GM18868 (cell line): ENCODE data around the gene DGLUCY.
"Not testable (repeated sequence)": the region's sequence is repeated elsewhere in the genome, so short reads cannot be mapped to it uniquely, and the experiment has no call there.

Source experiments
- ATAC-seq: cut with Tn5 transposase; IDR thresholded peaks from one replicate; pipeline ENCODE4 v1.9.1; 2021; ENCODE audit warnings: mild to moderate bottlenecking, moderate library complexity; ENCODE audit not compliant: unreplicated experiment

The DGLUCY gene

DNA sequence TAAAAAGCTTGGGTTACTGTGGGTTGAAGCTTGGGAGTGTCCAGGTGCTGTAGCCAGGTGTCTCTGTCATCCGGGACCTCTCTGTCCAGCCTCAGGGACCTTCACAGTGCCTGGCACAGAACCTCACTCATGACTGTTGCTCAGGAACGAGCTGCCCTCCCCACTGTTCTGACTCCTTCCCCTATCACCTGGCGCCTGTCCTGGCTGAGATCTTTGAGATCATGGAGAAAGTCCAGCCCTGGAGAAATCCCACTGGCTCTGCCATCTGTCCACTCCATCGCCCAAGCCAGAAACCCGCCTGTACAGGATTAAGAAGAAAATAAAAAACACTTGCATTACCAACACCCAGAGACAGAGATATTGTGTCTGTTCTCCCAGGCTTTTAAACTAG lies 53.5 kb downstream of the DGLUCY start:
- ATAC-seq, result no peak

DNA sequence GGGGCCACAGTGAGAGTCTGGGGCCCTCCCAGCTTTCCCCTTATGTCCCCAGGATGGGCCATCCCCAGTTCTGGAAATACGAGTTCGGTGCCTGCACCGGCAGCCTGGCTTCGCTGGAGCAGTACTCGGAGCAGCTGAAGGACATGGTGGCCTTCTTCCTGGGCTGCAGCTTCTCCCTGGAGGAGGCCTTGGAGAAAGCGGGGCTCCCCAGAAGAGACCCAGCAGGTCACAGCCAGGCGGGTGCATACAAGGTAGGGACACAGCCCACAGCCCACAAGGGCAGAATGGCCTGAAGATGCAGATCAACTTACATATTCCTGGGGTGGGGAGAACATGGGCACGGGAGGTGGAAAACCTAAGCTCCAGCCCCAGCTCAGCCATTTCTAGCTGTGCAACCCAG lies 56.1 kb downstream of the DGLUCY start:
- no peak for ATAC-seq

DNA sequence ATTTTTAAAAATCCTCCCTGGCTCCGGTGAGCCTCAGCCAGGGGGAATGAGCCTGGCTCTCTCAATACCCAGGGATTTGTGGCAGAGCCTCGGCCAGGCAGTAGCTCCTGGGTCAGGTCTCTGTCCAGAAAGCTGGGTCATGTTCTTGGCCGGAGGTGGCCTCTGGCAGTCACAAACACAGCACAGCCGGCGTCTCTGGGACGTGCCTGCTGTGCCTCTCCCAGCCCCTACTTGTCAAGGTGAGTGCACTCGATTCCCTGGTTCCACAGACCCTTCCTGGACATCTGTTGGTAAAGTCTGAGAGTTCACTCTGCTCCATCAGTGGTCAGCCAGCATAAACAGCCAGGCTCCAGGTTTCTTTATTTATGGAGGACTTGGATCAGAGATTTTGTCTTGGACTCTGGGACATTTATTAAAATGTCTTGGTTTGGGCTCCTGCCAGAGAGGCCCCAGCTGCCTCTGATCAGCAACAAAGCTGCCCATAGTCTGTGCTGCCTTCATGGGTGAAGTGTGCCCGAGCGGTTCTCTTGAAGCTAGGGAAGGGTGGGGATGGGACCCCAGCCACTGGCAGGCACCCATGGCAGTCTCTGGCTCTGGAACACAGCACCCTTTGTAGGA lies 56.7 kb downstream of the DGLUCY start:
- no peak for ATAC-seq

DNA sequence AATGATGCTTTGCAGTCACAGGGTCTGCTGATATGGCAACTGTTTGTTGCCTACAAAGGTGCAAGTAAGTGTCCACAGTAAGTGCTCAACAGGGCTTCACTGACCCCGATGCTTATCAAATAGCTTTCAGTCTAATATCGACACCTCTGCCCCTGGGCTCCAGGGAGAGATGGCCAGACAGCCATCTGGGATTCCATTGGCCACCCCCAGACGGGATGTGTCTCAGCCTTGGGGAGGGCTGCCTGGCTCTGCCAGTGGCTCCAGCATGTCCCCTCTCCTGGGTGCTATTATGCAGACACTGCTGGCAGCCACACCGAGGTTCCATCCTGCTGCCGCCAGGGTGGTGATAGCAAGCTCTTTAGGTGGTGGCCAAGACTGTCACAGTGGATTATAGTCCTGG lies 57.4 kb downstream of the DGLUCY start:
- ATAC-seq, result no peak

DNA sequence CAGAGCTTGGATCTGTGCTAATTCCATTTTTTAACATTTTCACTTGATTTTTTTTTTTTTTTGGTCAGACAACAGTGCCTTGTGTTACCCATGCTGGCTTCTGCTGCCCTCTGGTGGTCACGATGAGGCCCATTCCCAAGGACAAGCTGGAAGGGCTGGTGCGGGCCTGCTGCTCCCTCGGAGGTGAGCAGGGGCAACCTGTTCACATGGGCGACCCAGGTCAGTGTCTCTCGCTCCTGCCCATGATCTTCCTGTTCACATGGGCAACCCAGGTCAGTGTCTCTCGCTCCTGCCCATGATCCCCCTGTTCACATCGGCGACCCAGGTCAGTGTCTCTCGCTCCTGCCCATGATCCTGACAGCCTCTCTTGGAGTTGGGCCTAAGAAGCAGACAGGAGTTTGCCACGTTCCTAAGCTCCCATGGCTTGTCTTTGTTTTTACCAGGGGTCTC lies 59.4 kb downstream of the DGLUCY start:
- ATAC-seq, result peak; percentile 45

DNA sequence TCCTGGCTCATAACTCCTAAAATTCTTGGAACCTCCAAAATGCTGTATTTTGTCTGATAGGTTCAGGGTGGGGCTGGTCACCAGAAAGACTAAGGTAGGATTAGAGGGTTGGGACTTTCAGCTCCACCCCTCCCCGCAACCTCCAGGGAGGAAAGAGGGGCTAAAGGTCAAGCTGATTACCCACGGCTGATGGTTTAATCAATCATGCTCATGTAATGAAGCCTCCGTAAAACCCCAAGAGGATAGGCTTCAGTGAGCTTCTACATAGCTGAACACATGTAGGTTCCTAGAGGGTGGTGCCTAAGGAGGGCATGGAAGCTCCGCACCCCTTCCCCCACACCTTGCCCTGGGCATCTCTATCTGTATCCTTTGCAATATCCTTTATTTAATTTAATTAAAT lies 60.0 kb downstream of the DGLUCY start:
- ATAC-seq, result no peak

DNA sequence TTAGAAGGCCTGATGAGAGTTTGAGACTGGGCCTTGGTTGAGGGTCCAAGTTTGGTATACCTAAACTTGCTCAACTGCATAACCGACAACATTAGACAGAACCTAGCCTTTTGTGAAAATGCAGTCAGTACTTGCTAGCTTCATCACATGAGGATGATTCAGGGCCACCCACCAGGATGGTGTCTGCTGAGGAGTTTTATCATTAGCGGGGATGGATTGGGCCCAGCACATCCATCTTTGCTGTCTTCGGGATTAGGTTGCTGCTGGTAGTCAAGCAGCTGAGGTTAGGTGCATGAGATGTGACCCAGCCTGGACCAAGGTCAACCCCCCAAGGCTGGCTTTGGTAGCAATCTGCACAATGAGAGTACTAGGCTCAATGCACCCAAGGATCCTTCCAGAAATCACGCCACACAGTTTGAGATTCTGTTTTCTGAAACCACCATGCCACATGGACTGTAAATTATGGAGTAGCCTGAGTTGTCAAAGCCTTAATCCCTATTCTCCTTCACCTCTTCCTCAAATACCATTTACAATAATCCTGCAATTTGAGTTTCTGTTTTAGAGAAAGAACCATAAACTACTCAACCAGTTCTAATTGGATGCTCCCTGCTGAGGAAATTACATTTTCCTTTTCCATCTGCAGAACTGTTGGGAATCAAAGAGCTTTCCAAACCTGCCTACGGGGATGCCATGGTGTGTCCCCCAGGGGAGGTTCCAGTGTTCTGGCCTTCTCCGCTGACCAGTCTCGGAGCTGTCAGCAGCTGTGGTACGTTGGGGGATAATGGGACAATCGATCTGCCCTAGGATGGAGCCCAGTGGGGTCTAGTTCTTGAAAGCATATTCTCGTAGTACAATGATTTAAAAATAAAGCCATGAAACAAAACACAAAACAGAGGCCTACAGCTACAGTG lies 61.7 kb downstream of the DGLUCY start:
- ATAC-seq, result no peak

DNA sequence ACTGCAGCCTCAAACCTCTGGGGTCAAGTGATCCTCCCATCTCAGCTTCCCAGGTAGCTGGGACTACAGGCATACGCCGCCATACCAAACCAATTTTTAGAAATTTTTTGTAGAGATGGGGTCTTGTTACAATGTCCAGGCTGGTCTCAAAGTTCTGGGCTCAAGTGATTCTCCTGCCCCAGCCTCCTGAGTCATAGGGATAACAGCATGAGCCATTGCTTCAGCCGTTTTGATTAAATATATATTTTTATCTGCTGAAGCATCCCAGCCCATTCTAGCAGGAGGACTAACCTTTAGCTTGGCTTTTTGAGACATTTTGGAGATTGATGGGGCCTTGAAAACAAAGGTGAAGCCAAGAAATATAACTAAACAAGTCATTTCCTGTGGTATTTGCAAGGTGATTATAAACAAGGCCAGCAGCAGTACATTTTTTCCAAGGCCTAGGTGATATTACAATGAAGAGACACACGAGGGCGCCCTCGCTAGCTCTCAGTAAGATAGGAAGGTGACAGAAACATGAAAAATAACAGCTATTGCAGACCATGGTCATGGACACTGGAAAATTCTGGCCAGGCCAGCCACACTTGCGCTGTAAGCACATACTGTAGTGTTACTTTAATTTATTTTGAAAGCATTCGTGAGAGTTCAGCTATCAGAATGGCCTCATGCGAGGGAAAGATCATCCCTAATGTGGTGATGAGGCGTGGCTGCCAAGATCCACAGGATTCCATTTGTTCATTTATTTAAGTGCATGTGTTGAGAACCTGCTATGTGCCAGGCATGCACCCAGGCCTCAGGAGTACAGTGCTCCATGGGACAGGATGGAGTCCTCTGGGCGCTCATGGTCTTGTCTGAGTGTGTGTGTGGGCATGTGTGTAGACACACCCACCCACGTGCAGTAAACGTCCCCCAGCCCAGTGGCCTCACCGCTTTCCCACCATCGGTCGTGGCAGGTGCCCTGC lies 63.5 kb downstream of the DGLUCY start:
- ATAC-seq, result no peak

DNA sequence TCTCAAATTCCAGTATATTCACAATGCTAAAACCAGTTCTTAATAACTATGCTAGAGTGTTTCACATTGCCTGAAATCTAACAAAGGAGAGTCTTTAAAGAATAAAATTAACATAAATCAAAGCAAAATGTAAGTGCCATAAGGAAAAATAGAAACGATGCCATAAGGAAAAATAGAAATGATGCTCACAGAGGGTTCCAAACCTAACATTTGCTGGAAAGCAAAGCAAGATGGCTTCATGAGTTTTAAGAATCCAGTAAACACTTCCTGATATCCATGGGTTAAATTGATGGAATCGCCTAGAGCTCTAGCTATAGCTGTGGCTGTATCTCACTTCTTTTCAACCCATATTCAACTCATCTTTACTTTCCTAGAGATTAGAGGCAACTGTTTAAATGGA lies 66.7 kb downstream of the DGLUCY start:
- ATAC-seq, result no peak

DNA sequence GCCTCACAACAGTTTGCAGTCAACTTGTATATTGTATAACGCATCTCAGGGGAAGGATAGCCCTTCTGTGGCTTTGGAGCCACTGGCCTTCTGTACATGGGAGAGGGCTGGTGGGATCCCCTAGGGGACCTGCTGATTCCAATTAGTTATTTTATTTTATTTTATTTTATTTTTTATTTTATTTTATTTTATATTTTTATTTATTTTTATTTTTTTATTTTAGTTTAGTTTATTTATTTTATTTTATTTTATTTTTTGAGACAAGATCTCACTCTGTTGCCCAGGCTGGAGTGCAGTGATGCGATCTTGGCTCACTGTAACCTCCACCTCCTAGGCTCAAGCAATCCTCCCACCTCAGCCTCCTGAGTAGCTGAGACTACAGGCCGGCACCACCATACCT lies 68.9 kb downstream of the DGLUCY start:
- ATAC-seq, result not testable (repeated sequence)

DNA sequence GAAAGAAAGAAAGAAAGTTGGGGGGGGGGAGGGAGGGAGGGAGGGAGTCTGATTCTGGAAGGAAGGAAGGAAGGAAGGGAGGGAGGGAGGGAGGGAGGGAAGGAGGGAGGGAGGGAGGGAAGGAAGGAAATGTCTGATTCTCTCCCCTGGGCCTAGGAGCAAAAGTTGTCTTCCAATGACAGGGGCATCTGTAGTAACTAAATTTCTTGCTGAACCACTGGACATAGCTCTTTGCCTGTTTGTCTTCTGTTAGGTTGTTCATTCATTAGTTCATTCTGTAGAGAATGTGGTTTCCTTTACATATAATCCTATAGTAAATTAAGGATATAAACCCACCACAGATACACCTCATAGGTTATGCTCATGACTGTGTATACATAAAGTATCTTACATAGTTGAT lies 70.7 kb downstream of the DGLUCY start:
- no peak for ATAC-seq

DNA sequence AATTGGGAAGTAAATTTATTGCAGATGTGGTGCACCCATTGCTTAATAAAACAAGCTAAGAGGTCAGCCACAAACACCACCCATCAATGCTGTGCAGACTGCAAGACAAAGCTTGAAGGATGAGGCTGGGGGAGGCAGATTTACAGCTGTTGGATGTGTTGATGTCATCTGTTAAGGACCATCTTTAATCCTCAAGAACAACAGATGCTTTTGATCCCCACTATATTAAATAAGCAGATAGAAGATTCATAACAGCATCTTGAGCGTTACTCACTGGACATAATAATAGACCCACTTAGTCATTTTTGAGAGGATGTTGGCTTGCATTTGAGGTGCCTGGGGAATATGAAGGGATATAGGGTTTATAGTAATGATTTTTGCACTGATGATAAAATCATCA lies 71.8 kb downstream of the DGLUCY start:
- no peak for ATAC-seq

DNA sequence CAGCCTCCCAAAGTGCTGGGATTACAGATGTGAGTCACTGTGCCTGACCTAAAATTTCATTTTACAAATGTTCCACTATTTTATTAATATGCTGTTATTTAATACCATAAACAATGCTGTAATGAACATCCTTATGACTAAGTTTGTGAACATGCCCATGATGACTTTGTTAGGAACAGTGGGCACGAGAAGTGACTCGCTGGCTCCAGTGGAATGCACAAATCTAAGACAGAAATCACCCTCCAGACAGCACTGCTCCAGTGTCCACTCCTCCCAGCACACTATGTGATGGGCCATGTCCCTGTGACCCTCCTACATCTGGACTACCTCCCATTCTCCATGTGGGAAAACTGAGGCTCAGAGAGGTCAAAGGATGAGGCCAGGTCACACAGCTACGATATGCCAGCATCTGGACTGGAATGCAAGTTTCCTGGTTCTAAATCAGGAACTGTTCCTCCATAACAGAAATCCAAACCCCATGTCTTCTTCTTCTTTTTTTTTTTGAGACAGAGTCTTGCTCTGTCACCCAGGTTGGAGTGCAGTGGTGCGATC lies 72.7 kb downstream of the DGLUCY start:
- ATAC-seq, result no peak

DNA sequence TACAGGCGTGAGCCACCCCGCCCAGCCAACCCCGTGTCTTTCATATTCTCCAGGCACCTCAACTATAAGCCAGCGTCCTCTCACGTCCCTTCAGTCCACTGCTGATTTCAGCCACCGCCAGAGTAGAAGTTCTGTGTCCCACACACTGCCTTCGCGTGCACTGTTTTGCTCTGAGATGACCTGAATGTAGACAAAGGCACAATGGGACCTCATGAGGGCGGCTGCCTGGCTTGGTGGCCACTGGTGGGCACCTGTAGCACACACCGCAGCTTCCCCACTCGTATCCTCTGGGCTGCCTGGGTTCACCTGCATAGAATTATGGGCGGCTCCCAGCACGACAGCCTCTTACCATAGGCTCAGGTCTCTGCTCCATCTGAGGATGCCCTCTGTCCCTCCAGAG lies 73.4 kb downstream of the DGLUCY start:
- no peak for ATAC-seq

DNA sequence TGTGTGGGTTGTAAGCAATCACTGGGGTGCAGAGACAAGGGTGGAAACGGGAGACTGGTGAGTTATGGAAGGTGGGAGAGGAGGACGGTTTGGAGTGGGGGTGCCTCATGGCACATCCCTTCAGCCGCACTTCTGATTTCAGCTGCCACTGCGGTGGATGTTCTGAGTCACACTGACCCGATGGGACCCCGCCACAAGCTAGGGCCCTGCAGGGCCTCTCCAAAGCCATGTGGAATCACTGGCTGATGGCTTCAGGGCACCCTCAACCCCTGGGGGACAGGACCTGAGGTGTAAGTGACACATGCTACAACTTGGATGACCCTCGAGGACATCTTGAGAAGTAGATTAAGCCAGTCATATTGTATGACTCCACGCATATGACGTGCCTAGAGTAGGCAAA lies 77.0 kb downstream of the DGLUCY start:
- ATAC-seq, result no peak

DNA sequence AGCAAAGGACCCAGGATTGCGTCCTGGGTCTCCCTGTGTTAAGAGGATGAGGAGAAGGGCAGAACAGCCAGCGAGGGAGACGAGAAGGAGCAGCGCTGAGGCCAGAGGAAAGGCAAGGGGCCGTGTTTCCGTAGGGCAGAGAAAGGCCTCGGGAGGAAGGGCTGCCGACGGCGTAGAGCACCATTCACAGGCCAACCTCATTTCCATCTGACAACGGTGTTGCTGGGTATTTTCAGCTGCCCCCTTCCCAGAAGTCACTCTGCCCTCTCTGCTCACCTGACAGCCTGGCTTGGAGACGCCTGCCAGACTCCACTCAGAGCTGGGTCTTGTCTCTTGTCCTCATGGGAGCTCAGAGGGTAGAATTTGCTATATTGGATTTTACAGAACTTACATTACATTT lies 79.2 kb downstream of the DGLUCY start:
- no peak for ATAC-seq

DNA sequence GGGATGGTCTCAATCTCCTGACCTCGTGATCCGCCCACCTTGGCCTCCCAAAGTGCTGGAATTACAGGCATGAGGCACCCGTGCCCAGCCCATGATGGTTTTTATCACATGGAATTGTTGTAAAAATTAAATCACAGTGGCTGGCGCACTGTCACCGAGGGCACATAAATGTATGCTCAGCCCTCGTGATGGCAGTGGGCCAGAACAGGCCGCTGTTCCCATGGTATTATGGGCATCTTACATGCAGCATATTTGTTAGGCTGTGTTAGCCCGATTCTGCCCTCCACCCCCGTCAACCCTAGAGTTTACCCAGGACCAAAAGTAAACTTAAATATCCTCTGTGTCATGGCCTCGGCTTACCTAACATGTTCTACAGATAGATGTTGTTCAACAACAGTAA lies 82.0 kb downstream of the DGLUCY start:
- no peak for ATAC-seq

DNA sequence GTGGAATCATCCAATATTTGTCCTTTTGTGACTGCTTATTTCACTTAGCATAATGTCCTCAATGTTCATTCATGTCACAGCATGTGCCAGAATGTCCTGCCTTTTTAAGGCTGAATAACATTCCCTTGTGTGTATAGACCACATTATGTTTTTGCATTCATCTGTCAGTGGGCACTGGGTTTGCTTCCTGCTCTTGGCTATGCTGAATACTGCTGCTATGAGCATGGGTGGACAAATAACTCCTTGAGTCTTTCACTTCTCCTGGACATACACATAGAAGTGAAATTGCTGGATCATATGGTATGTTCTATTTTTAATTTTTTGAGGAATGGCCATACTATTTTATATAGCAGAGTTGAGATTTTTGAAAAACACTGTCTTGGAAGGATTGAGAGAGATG lies 83.8 kb downstream of the DGLUCY start:
- ATAC-seq, result no peak

DNA sequence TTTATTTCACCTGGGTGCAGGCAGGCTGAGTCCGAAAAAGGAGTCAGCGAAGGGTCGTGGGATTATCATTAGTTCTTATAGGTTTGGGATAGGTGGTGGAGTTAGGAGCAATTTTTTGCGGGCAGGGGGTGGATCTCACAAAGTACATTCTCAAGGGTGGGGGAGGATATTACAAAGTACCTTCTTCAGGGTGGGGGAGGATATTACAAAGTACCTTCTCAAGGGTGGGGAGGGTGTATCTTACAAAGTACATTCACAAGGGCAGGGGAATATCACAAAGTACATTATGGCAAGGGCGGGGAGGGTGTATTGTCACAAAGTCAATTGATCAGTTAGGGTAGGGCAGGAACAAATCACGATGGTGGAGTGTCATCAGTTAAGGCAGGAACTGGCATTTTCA lies 86.9 kb downstream of the DGLUCY start:
- ATAC-seq, result not testable (repeated sequence)

DNA sequence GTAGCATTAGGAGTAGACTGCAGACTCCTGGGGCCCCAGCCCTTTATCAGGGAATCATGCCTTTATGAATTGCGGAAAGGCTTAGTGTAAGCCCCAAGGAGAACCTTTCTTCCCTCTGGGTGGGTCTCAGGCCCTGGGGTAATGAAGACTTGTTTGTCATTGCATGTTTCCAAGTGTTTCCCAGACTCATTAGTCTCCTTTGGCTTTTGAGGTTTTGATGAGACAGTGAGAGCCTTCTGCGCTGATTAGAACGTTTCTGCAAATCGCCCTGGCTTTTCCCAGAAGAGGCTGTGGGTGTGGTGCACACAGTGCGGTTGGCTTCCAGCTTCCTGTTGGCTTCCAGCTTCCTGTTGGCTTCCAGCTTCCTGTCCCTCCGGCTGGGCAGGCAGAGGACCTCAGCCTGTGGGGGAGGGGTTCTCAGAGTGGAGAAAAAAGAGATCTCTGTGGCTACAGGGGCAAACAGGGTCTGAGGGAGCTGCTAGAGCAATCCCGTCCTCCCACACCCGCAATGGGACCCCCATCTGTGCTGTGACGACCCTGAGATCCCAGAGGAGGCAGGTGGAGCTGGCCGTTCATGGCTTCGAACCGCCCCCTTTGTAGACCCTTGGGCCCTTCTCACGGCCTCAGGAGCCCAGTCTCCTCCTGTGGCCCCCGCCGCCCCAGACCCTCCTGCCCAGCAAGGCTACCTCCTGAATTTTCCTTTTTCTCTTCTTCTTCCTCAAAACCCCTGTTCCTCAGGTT lies 88.5 kb downstream of the DGLUCY start:
- no peak for ATAC-seq
